ENCODE measurements around the gene KDM6A.
"Not testable (repeated sequence)": the region's sequence is repeated elsewhere in the genome, so short reads cannot be mapped to it uniquely, and the experiment has no call there.

Gene KDM6A

DNA sequence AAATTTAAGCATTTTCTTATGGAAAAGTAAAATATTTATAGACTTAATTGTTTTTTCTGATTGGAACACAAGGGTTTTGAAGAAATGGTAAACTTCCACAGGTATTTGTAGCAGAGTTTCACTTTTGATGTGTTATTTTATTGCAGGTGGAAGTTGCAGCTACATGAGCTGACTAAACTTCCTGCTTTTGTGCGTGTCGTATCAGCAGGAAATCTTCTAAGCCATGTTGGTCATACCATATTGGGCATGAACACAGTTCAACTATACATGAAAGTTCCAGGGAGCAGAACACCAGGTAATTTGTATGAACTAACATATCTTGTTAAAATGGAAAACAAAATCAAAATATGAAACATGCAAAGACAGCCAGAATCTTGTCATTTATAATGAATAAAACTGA is 210.3 kb downstream of the KDM6A start:
- DNase-seq (ENCODE audit: low spot score) = no peak

DNA sequence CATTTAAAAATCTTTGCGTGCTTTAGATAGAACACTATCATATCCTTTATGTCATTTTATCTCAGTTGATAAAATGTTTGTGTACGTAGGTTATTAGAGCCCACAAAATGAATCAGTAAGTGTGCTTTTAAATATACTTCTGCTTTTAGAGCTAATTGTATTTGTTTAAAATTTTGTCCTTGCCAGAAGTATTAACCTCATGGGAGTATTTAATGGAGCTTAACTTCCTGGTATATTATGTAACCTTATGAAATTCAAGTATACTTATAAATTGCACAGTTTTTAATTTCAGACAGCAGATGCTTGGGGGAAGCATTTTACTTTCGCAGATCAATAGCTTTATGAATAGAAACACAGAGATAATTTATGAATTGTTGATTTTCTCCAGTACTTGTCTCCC is 237.5 kb downstream of the KDM6A start:
- DNase-seq (ENCODE audit: low spot score) = no peak

DNA sequence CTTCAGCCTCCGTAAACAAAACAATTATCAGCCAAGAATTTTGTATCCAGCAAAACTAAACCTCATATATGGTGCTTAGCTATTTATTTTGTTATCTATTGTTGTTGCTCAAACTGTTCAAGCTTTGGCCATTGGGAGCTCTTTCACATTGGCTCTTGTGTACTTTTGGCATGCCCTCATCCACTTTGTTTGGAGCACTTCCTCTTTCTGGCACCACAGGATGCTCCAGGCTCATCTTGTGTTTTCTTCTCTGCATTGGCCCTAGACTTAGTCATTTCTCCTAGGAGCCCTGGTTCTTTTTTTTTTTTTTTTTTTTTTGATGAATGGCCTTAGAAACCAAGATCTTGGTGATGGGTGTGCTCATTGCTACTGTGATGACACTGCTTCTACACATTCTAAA is 253.2 kb downstream of the KDM6A start:
- no peak for DNase-seq (ENCODE audit: low spot score)

DNA sequence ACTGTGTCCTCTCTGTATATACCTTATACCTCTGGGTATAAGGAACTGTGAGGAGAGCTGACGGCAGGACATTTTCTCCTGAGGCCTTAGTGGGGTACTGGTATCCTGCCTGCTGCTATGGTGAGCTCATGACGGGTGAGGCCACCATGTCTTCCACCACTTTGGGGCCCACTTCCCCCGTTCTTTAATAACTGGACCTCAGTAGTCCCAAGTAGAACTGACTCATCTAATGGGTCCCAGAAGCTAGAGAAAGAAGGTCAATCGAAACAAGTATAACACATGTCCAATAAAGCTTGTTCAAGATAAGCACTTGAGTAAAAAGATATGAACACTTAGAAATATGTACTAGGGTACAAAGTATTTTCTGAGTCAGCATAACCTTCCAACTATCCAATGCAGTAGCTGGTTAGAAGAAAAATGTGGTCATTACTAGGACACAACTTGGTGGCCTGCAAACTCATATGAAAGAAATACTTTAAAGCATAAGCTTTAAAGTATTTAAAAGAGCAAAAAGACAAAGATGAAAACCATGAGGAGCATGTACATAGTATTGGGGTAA is 256.0 kb downstream of the KDM6A start:
- DNase-seq (ENCODE audit: low spot score) = no peak

DNA sequence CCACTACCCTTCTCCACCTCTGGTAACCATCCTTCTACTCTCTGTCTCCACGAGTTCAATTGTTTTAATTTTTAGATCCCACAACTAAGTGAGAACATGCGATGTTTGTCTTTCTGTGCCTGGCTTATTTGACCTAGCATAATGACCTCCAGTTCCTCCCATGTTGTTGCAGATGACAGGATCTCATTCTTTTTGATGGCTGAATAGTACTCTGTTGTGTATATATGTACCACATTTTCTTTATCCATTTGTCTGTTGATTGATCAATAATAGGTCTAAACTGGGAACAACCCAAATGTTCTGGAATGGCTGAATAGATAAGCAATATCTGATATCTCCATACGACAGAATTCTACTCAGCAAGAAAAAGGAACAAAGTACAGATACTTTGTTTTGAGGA is 260.5 kb downstream of the KDM6A start:
- no peak for DNase-seq (ENCODE audit: low spot score)

DNA sequence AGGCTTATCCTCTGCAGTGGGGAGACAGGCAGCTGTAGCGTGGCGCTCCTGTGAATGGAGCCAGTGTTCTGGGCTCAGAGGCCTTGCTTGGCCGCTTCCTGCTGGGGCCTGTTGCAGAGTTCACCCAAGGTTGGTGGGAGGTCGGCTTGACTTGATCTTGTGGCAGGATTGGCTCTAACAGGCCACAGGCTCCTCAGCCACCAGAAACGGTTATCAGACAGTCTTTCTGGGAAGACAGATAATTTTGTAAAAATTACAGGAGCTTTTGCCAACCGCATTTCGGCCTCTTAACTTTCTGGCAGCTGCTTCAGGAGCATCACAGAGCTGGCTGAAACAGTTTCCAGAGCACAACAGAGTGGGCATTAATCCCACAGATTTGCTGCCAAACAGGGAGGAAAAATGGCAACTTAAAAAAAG is 261.3 kb downstream of the KDM6A start:
- peak; percentile 83 for DNase-seq (ENCODE audit: low spot score)

DNA sequence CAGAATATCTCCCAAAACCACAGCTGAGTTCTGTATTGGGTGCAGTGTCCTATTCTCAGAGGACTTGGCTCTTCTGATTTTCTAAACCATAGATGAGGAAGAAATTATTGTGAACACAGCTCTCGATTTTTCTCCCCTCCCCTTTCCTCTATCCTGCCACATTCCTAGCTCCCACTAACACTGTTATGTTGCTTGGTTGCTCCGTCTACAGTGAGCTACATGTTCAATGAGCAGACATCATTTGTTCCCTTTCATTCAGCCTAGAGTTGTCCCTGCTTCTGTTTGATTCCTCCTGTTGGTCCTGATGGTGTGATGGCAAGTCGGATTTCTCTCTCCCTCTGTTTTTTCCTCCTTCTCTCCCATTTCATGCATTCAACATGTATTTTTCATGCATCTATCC is 261.8 kb downstream of the KDM6A start:
- DNase-seq (ENCODE audit: low spot score) = no peak

DNA sequence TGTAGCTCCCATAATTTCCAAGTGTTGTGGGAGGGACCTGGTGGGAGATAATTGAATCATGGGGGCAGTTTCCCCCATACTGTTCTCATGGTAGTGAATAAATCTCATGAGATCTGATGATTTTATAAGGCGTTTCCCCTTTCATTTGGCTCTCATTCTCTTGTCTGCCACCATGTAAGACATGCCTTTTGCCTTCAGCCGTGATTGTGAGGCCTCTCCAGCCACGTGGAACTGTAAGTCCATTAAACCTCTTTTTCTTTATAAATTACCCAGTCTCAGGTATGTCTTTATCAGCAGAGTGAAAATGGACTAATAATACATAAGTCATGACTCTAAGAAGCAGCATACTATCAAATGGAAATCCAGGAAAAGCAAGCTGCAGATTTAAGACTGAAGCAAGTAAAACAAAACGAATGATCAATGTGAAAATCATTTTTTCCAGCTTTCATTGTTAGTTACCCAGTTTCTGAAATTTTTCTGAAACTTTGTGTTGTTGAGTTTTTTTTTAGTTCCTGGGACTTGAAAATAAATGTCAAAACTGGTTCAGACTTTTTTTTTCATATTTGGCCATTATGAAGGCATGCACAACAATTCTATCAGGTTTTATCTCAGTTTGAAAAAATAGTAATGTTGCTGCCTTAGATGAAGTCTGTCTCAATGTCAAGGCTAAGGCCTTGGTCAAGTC is 262.5 kb downstream of the KDM6A start:
- DNase-seq (ENCODE audit: low spot score) = not testable (repeated sequence)

DNA sequence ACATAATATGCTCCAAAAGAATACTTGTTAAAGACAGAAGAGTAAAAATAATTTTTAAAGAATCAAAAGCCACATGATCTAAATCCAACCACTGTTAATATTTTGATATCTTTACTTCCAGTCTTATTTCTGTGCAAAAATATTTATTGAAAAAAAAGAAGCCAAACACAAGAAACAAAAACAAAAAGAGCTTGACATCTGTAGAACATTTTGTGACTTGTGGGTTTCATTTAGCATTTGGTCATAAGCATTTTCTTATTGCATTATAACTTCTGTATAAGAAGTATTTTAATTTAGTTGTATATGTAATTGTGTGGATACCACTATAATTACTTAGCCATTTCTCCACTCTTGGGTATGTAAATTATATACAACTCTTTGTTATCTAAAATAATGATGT is 264.5 kb downstream of the KDM6A start:
- DNase-seq (ENCODE audit: low spot score) = no peak

DNA sequence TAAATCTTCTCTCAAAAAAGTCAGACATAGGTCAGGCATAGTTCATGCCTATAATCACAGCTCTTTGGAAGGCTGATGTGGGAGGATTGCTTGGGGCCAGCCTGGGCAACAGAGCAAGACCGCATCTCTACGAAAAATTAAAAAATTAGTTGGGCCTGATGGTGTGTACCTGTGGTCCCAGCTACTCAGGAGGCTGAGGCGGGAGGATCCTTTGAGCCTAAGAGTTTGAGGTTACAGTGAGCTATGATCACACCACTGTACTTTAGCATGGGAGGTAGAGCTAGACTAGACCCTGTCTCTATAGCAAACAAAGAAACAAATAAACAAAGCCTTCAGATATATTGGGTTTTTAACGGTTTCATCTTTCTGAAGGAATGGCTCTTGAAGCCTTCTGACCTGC is 265.5 kb downstream of the KDM6A start:
- DNase-seq (ENCODE audit: low spot score) = no peak

DNA sequence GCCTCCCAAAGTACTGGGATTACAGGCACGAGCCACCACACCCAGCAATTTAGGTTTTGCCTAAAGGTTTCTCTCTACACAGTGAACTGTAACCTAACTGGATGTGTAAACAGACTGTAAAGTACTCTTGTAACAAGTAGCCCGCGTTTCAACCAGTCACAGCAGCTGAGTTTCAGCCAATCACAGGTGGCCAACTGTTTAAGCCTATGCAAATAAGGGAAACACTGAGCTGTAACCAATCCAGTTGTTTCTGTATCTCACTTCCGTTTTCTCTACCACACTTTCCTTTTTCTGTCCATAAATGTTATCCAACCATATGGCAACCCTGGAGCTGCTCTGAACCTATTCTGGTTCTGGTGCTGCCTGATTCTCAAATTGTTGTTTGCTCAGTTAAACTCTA is 267.8 kb downstream of the KDM6A start:
- no peak for DNase-seq (ENCODE audit: low spot score)

DNA sequence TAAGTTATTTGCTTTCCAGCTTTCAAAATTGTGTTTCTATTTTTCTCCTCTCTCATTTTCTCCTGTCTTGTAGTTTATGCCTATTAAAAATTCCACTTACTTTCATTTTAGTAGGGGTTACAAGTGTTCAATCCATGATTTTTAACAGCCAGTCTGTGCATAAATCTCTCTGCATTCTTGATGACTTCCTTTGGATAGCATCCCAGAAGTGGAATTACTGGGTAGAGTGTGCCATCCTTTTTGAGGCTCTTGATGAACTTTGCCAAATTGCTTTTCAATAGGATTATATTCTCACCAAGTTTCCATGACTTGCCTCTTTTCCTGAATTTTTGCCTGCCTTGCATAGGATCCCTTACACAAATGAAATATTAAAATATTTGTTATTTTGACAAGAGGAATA is 269.2 kb downstream of the KDM6A start:
- peak; percentile 40 for DNase-seq (ENCODE audit: low spot score)

DNA sequence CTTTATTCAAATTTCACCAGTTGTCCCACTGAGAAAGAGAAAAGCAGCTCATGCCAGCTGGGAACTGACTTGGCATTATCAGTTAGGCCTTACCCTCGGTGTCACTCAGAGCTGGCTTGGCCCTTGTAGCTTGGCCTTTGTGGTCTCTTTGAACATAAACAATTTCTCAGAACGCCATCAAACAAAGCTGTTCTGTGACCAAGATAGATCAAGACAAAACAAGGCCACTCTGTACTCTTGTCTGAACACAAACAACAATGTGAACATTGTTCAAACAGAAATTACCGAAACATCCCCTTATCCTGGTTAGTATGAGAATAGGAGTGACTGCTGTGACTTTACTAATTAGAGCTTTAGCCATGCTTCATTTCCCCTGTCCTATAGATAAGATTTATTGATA is 270.5 kb downstream of the KDM6A start:
- peak; percentile 98 for DNase-seq (ENCODE audit: low spot score)

DNA sequence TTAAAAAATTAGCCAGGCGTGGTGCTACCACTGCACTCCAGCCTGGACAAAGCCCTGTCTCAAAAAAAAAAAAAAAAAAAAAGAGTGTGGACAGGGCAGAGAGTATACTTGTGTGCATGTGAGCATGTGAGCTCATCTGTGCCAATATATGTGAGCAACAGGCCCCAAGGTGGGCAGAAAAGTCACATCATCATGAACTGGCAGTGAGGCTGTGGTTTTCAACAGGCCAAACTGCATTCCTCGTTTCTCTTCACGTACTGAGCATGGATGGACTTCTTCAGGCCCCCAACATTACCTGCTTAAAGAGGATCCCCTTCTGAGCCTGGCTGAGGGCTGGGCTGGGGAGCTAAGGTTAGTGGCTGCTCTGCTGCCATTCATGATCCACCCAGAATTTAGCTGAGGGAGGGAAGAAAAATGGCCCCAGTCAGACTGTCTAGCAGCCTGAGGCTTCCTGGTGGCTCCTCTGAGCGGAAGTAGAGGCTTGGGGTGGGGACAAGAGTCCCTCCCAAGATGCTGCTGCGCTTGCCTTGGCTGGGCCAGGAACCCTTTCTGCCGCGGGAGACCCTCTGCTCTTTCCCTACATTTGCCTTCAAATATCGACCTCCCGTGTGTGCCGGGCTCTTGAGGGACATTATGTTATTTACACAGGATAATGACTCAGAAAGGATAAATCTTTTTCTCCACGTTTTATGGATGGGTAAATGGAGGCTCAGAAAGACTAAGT is 272.7 kb downstream of the KDM6A start:
- DNase-seq (ENCODE audit: low spot score) = no peak

DNA sequence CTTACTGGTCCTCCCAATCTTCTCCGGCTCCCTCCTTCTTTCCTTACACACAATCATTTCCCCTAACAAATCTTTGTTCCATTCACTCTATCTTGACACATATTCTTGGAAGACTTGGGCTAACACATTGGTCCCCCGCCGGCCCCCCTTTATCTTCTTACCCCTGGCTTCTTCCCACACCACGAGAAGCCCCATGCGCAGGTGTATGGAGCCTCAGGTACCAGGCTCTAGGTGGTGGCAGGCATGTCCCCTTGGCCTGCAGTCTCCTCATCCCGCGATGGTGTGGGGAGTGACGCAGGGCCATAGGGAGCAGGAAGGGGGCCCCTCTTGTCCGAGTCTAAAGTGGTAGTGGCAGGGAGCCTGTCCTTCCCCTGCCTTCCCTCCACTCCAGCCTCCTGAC is 277.8 kb downstream of the KDM6A start:
- no peak for DNase-seq (ENCODE audit: low spot score)

DNA sequence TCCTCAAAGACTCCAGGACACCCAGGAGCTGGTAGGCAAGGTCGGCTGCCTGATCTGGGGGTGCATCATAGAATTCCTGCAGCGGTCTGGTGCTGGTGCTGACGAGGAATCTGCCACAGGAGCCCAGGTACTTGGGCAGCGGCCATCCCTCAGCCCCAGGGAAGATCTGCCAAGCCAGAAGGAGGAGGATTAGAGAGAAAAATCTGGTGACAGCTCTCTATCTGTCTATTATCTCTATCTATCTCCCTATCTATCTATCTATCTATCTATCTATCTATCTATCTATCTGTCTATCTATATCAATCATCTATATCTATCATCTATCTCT is 281.0 kb downstream of the KDM6A start:
- DNase-seq (ENCODE audit: low spot score) = no peak

DNA sequence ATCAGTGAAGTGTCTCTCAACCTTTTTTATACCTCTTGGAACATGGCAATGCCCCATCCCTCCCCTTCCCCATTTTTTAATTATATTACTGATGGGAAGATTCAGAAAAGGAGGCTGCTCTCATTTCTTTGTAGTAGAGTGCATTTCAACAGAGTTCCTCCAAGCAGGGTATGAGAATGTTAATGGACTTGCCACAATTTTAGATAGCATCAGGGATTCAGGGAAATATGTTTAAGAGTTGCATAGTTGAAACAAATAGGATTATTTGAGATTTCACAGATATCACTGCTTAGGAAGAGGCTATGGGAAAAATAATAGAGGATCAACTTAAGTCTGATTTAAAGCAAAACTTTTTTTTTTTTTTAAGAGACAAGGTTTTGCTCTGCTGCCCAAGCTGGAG is 281.5 kb downstream of the KDM6A start:
- no peak for DNase-seq (ENCODE audit: low spot score)

DNA sequence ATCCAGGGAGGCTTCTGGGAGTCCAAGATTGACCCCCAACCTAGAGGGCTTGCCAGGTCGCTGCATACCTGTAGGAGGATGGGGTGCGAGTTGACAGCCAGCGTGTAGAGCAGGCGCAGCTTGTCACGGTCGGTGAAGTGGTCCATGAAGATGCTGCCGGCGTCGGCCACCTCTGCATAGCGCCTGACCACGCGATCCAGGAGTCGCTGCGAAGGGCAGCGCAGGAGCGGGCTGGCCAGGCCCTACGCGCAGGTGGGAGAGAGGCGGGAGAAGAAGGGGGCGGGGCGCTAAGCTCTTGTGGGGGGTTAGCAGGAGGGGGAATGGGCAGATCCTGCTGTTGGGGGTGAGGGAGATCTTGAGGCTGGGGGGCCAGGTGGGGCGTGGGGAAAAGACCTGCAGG is 284.7 kb downstream of the KDM6A start:
- DNase-seq (ENCODE audit: low spot score) = no peak
